DOHH2 (cell line): ENCODE results near the gene CTNNA2.

Experiments used
- H3F3A ChIP-seq: fragments of 200-600 bp; sonication (generic), shearing (Covaris generic); 2 replicates; pipeline ENCODE4 v1.6.0; 2016; ENCODE audit warnings: antibody characterized with exemption, mild to moderate bottlenecking; ENCODE audit not compliant: control insufficient read depth, insufficient read depth
- H3K27ac ChIP-seq: fragments of 200-600 bp; sonication (generic); 2 replicates; pipeline ENCODE4 v1.5.1; 2014; ENCODE audit warnings: low read depth, mild to moderate bottlenecking, low read length, moderate library complexity
- H3K27me3 ChIP-seq: fragments of 200-600 bp; sonication (generic); 2 replicates; pipeline ENCODE4 v1.6.1; 2014; ENCODE audit warnings: mild to moderate bottlenecking, low read length, mixed read lengths; ENCODE audit not compliant: control insufficient read depth
- H3K36me3 ChIP-seq: fragments of 200-600 bp; sonication (generic); 2 replicates; pipeline ENCODE4 v1.6.1; 2014; ENCODE audit warnings: mild to moderate bottlenecking, low read length, moderate library complexity, mixed read lengths; ENCODE audit not compliant: control insufficient read depth
- H3K4me1 ChIP-seq: fragments of 200-600 bp; sonication (generic); 2 replicates; pipeline ENCODE4 v1.6.1; 2014; ENCODE audit warnings: mild to moderate bottlenecking, low read length, mixed read lengths; ENCODE audit not compliant: control insufficient read depth
- H3K4me2 ChIP-seq: fragments of 200-600 bp; sonication (generic); 2 replicates; pipeline ENCODE4 v1.6.0; 2014; ENCODE audit warnings: mild to moderate bottlenecking, low read length, moderate library complexity
- H3K4me3 ChIP-seq: fragments of 200-600 bp; sonication (generic); 2 replicates; pipeline ENCODE4 v1.5.1; 2014; ENCODE audit warnings: mild to moderate bottlenecking, low read length, mixed read lengths
- H3K79me2 ChIP-seq: fragments of 200-600 bp; sonication (generic); 2 replicates; pipeline ENCODE4 v1.6.1; 2014; ENCODE audit warnings: mild to moderate bottlenecking, low read length, mixed read lengths; ENCODE audit not compliant: control insufficient read depth
- H3K9me2 ChIP-seq: fragments of 200-600 bp; sonication (generic); replicated peaks from 2 replicates; pipeline ENCODE4 v1.6.1; 2014; ENCODE audit warnings: mild to moderate bottlenecking, low read length, mixed read lengths; ENCODE audit not compliant: control insufficient read depth
- H3K9me3 ChIP-seq: fragments of 200-600 bp; sonication (generic); 2 replicates; pipeline ENCODE4 v1.6.1; 2014; ENCODE audit warnings: antibody characterized with exemption, low read length, mixed read lengths; ENCODE audit not compliant: control insufficient read depth, insufficient read depth
- H4K20me1 ChIP-seq: fragments of 200-600 bp; sonication (generic); 2 replicates; pipeline ENCODE4 v1.6.0; 2014; ENCODE audit warnings: low read depth, mild to moderate bottlenecking, antibody characterized with exemption, low read length, moderate library complexity; ENCODE audit not compliant: control insufficient read depth, insufficient read depth
- EZH2phosphoT487 ChIP-seq: fragments of 200-600 bp; sonication (generic); IDR thresholded peaks from 2 replicates; pipeline ENCODE4 v1.6.1; 2017; ENCODE audit warnings: borderline replicate concordance, mild to moderate bottlenecking, antibody characterized with exemption, low read length, moderate library complexity, mixed read lengths
- TF ChIP-seq, protein P1 (sequence below): fragments of 200-600 bp; sonication (generic); IDR thresholded peaks from one replicate; pipeline ENCODE4 v1.5.1; 2014; ENCODE audit warnings: antibody characterized with exemption, mild to moderate bottlenecking, low read depth, low read length; ENCODE audit not compliant: poor library complexity, severe bottlenecking

Gene CTNNA2

DNA sequence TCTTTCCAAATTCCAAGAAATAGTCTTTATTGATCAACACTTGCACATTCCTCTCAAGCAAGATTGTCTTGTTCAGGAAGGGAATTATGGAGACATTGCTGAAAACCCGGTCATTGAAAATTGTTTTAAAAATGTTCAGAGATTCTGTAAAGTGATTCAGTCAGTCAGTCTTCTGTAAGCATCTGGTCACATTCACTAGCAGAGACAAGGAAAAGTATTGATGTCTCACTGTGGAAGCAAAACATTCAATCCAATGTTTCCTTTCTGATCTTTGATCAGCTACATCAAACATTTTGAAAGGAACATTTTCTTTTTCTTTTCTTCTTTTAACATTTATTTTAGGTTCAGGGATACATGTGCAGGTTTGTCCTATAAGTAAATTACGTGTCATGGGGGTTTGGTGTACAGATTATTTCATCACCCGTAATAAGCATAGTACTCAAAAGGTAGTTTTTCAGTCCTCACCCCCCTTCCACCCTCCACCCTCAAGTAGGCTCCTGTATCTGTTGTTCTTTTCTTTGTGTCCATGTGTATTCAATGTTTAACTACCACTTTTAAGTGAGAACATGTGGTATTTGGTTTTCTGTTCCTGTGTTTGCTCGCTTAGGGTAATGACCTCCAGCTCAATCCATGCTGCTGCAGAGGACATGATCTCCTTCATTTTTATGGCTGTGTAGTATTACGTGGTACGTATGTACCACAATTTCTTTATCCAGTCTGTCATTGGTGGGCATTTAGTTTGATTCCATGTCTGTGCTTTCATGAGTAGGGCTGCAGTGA, 61.2 kb downstream of the CTNNA2 start:
- Histone ChIP-seq H4K20me1 (no peaks in the 10 kb centered on the region), H3K36me3 (no peaks in the 10 kb centered on the region), H3K9me2 (no peaks in the 10 kb centered on the region), H3K4me3 (no peak overlapping the region), H3K4me1 (no peaks in the 10 kb centered on the region), H3K79me2 (no peaks in the 10 kb centered on the region), H3K27me3 (no peaks in the 10 kb centered on the region), H3K27ac (no peak overlapping the region), H3K9me3 (no peaks in the 10 kb centered on the region), H3K4me2 (no peak overlapping the region), H3F3A (no peaks in the 10 kb centered on the region)
- TF ChIP-seq, protein P1, sequence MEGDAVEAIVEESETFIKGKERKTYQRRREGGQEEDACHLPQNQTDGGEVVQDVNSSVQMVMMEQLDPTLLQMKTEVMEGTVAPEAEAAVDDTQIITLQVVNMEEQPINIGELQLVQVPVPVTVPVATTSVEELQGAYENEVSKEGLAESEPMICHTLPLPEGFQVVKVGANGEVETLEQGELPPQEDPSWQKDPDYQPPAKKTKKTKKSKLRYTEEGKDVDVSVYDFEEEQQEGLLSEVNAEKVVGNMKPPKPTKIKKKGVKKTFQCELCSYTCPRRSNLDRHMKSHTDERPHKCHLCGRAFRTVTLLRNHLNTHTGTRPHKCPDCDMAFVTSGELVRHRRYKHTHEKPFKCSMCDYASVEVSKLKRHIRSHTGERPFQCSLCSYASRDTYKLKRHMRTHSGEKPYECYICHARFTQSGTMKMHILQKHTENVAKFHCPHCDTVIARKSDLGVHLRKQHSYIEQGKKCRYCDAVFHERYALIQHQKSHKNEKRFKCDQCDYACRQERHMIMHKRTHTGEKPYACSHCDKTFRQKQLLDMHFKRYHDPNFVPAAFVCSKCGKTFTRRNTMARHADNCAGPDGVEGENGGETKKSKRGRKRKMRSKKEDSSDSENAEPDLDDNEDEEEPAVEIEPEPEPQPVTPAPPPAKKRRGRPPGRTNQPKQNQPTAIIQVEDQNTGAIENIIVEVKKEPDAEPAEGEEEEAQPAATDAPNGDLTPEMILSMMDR: no peak
- TF ChIP-seq EZH2phosphoT487: no peak

DNA sequence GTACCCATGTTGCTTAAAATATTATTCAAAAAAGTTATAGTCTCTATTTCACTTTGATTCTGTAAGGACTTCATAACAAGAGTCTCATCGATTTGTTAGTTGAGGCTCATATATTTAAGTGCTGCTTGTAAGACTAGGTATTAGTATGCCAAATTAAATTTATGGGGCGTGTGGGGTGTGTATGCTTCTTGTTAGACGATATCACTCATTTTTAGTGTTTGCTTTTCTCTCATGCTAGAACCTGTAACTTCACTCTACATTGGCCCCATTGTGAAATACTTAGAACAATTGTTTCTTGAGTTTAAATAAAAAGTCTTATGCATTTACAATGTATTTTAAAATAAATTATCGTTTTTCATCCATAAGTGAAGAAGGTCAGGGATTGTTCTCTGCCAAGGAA, 63.6 kb downstream of the CTNNA2 start:
- Histone ChIP-seq H3K27ac (no peak overlapping the region), H3K4me3 (no peak overlapping the region), H3K4me1 (no peaks in the 10 kb centered on the region), H3K27me3 (no peaks in the 10 kb centered on the region), H3K36me3 (no peaks in the 10 kb centered on the region), H3K9me3 (no peaks in the 10 kb centered on the region), H3K4me2 (no peak overlapping the region), H3K9me2 (no peaks in the 10 kb centered on the region), H4K20me1 (no peaks in the 10 kb centered on the region), H3F3A (no peaks in the 10 kb centered on the region), H3K79me2 (no peaks in the 10 kb centered on the region)
- no peak for TF ChIP-seq EZH2phosphoT487
- TF ChIP-seq, protein P1: no peak

DNA sequence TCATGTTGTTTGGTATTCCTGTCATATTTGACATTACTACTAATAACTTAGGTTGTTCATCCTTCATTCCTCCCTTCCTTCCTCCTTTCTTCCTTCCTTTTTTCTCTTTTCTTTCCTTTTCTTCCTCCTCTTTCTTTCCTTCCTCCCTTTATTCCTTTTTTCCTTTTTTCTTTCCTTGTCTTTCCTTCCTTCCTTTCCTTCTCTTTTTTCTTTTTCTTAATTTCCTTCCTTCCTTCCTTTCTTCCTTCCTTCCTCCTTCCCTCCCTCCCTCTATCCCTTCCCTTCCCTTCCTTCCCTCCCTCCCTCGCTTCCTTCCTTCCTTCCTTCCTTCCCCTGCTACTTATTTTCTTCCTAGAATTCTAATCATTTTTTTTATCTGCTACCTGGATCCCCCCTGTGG, 66.1 kb downstream of the CTNNA2 start:
- H3K27ac ChIP-seq: no peak overlapping the region
- no peaks in the 10 kb centered on the region for H3K79me2 ChIP-seq
- H3K9me3 ChIP-seq: no peaks in the 10 kb centered on the region
- no peaks in the 10 kb centered on the region for H3F3A ChIP-seq
- no peaks in the 10 kb centered on the region for H3K4me1 ChIP-seq
- H4K20me1 ChIP-seq: no peaks in the 10 kb centered on the region
- H3K27me3 ChIP-seq: no peaks in the 10 kb centered on the region
- no peak overlapping the region for H3K4me3 ChIP-seq
- H3K4me2 ChIP-seq: no peak overlapping the region
- no peaks in the 10 kb centered on the region for H3K9me2 ChIP-seq
- no peak for TF ChIP-seq EZH2phosphoT487
- TF ChIP-seq, protein P1: no peak
- no peaks in the 10 kb centered on the region for H3K36me3 ChIP-seq
